Astrocyte of the spinal cord (primary cell): ENCODE results near the gene SEMA3G.

Experiments
- DNase-seq: peaks from one replicate; pipeline ENCODE4 v3.0.0; 2011; ENCODE audit warnings: low read depth, low spot score
- H3K4me3 ChIP-seq: 2 replicates; pipeline ENCODE4 v1.5.1; 2011; ENCODE audit warnings: low read depth, mild to moderate bottlenecking, low read length, moderate library complexity
- CTCF ChIP-seq: IDR thresholded peaks from 2 replicates; pipeline ENCODE4 v1.5.1; 2012; ENCODE audit warnings: low read depth, mild to moderate bottlenecking, low read length, inconsistent platforms
- in situ Hi-C: cut with HindIII; loops from 2 replicates; pipeline ENCODE4 v1.10.0; 2017; ENCODE audit warnings: low sequenced_read_pairs

Gene SEMA3G

DNA sequence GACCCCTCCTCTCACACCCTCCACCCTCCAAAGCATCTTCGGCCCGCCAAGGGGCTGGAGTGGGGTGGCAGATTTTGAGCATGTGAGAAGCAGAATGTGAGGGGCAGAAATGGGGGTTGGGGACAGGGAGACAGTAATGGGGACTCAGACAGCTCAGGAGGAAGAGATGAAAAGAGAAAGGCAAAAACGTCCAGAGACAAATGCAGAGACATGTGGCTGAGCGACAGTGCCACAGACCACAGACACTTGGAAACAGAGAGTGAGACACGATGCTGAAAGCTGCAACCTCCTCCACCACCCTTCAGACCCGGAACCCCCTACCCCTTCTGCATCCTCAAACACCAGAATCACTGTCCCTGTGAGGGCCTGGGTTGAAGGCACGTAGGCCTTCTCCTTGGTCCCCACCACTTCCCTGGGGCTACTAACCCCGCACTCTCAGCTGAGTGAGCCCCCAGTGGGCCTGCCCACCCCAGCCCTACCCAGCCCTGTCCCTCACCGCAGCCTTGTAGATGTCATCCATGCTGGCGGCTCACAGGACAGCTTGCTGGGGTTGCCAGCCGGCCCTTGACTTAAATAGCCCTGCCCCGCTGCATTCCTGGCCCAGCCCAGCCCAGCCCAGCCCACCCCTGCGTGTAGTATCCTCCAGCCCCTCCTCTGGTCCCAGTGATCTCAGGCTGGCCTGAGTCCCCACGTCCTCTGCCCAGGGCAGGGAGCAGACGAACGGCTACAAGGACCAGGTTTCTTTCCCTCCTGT lies 8.8 kb upstream of the SEMA3G start, which contains the start of gene TNNC1:
Gene TNNC1 (minus strand): TSS at position 546 of the 754 bp plus-strand sequence. CDS start 26 bp downstream, at position 520.
- peak within 1 kb of the TSS; percentile 93 for H3K4me3 ChIP-seq
- no peak for DNase-seq
- in situ Hi-C loops: no loop called here
- TF ChIP-seq CTCF: no peak

GRCh38 chr3:52452570-52453221 lies 7.8 kb upstream of the SEMA3G start:
- in situ Hi-C loops: no loop called here
- H3K4me3 ChIP-seq: no peak overlapping the region

GRCh38 chr3:52452126-52452525 lies 7.2 kb upstream of the SEMA3G start:
- H3K4me3 ChIP-seq: no peak overlapping the region
- no peak for DNase-seq
- TF ChIP-seq CTCF: no peak
- in situ Hi-C loops: no loop called here

More at GRCh38 chr3:52452570-52453221, 7.8 kb upstream of the SEMA3G start:
- TF ChIP-seq CTCF: no peak
- DNase-seq: no peak

DNA sequence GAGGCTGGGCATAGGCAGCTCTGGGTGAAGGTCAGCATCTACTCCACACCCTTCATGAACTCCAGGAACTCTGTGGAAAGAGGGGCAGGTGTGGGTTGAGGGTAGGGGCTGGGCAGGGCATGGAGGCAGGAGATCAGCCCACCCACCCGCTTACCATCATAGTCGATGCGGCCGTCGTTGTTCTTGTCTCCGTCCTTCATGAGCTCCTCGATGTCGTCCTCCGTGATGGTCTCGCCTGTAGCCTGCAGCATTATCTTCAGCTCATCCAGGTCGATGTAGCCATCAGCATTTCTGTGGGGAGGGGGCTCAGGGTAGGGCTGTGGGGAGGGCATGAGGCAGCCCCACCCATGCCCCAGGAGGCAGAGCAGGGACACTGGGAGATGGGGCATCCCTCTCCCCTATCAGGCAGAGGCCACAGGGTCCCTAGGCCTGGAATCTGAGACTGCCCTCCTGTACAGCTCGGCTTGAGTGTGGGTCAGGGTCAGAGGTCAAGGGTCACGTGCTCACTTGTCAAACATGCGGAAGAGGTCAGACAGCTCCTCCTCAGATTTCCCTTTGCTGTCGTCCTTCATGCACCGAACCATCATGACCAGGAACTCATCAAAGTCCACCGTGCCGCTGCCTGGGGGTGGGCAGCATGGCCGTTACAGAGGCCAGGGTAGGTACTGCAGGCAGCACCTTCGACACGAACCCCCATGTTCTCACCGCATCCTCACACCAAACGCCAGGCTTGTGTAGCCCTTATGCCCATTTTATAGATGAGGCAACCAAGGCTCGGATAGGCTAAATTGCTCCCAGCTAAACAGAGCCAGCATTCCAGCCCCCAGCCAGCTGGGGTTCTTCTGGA lies 6.6 kb upstream of the SEMA3G start:
- TF ChIP-seq CTCF: no peak
- H3K4me3 ChIP-seq: no peak overlapping the region
- no peak for DNase-seq
- in situ Hi-C loops: no loop called here

- no peak for TF ChIP-seq CTCF
- in situ Hi-C loops: no loop called here
- H3K4me3 ChIP-seq: no peak overlapping the region
- DNase-seq: no peak
Observed at GRCh38 chr3:52450489-52451236, 5.8 kb upstream of the SEMA3G start.
